ENCODE measurements around the gene STK11.

STK11 gene

GRCh38 chr19:1226522-1227303, 21.1 kb downstream of the STK11 start:
- DNase-seq = no peak

DNA sequence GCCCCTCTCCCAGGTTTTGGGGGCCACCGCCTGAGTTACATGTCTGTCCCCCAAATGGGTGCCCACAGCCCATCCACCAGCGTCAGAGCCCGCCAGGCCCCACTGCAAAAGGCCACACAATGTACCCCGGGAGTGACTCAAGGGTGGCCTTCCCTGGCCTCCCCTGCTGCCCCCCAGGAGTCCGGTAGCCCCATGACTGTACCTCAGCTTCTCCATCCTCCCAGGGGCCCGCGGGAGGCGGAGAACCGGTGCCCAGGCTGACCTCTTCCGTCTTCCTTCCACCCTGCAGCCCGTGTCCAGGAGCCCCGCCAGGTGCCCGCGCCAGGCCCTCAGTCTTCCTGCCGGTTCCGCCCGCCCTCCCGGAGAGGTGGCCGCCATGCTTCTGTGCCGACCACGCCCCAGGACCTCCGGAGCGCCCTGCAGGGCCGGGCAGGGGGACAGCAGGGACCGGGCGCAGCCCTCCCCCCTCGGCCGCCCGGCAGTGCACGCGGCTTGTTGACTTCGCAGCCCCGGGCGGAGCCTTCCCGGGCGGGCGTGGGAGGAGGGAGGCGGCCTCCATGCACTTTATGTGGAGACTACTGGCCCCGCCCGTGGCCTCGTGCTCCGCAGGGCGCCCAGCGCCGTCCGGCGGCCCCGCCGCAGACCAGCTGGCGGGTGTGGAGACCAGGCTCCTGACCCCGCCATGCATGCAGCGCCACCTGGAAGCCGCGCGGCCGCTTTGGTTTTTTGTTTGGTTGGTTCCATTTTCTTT, 21.9 kb downstream of the STK11 start:
- no peak for DNase-seq

DNA sequence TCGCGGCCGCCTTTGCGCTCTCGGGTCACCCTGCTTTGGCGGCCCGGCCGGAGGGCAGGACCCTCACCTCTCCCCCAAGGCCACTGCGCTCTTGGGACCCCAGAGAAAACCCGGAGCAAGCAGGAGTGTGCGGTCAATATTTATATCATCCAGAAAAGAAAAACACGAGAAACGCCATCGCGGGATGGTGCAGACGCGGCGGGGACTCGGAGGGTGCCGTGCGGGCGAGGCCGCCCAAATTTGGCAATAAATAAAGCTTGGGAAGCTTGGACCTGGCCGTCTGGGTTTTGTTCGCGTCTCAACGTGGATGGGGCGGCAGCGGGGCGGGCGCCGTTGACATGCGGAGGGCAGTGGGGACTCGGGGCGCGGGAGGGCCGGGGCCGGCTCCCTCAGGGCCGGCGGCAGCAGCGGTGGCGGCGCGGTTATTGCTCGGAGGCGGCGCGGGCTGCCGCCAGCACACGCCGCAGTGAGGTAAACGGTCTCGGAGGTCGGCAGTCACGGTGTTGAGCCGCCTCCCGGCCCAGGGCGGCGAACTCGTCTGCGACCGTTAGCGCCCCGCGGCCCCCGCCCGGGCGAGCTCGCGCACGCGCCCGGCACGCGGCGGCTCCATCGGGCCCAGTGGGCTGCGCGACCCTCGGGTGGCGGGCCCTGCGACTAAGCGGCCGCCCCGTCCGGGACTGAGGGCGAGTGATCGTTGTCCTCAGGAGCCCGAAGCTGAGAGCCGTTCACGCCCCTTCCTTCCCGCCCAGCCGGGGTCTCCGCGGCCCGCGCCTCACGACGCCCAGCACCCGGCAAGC, 22.8 kb downstream of the STK11 start:
- DNase-seq = no peak

DNA sequence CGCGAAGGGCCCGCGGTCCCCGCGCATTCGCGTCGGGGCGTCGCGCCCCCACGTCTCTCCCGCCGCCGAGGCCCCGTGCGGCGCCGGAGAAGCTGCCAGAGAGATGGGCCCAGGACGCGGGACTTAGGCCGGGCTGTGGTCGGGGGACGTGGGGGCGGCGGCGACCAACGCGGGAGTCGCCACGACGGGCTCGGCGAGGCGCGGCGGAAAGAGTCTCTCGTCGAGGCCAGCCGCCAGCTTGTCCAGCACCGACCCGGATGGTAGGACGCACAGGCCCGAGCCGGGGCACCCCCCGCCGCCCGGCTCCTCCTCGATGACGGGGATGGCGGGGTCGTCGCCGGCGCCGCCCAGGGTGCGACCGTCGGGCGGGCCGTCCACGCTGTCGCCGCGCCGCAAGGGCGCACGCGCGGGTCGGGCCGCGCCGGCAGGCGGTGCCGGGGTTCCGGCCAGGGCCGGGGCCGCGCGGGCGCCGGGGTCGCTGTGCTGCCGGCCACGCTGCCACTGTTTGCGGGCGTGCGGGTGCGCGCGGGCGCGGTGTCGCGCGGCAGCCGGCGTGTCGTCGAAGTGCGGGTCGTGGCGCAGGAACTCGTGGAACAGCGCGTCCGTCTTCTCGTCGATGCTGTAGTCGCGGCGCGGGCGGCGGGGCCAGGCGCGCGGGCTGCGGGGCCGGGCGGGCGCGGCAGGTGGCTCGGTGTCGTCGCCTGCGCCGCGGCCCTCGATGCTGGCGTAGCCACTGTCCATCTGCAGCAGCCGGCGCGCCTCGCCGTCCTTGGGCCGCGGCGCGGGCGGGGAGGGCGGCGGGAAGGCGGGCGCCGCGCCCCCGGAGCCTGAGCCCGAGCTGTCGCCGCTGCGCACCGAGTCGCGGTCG, 23.7 kb downstream of the STK11 start:
- DNase-seq = no peak

GRCh38 chr19:1229924-1230782, 24.6 kb downstream of the STK11 start:
- DNase-seq = no peak

- DNase-seq = no peak
Measured at GRCh38 chr19:1230783-1231489, 25.4 kb downstream of the STK11 start.

DNA sequence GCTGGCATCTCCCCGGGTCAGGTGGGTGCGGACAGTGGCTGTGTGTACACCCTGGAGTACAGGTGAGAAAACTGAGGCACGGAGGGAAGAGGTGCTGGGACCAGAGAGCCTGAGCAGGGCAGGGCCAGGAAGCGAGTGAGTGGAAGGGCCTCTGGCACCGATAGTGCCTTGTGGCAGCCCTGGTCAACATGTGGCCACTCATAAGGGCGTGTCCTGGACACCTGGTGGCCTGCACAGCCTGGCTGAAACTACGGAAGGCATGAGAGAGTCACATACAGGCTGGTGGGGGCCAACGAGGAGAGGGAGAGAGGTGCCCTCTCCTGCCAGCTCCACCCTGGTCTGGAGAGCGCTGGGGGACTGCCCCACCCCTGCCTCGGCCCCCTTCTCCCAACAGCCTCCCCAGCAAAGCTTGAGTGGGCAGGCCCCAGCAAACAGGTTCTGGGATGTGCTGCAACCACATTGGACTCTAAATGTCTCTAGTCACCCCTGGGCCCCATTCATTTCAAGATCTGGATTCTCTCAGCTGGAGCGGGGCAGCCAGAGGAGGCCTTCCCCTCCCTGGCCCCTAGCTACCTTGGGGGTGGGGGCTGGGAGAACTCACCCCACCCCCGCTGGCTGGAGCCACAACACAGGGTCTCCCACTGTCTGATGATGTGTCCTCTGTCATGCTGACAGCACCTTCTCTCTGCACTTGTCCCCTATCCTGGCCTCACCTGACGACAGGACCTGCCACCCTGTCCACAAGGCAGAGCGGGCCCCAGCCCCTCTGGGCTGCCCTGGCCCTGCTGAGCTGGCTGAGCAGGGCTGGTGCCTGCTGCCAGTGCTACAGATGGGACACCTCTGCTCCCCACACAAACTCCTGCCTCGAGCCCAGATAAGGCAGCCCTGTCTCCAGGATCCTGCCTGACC, 26.4 kb downstream of the STK11 start:
- no peak for DNase-seq

DNA sequence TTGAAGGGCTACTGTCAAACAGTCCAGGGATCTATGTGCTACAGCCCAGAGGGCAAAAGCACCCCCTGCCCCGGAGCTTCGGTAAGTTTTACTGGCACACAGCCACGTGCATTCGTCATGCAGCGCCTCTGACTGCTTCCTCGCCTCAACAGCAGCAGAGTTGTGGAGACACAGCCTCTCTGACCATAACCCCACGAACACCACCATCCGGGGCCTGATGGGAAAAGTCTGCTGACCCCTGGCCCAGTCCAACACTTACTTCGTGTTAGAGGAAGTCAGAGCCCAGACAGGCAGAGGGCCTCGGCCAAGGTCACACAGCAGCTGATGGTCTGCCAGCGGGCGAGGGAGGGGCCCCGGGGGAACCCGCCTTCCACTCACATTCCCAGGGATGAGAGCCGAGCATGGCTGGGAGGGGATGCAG, 27.1 kb downstream of the STK11 start:
- DNase-seq = no peak

- DNase-seq = no peak
Measured at GRCh38 chr19:1233115-1233667, 27.6 kb downstream of the STK11 start.

GRCh38 chr19:1234051-1234954, 28.7 kb downstream of the STK11 start:
- no peak for DNase-seq

GRCh38 chr19:1234955-1235380, 29.4 kb downstream of the STK11 start:
- no peak for DNase-seq

- no peak for DNase-seq
Measured at GRCh38 chr19:1235625-1236538, 30.3 kb downstream of the STK11 start.

GRCh38 chr19:1236576-1236975, 31.0 kb downstream of the STK11 start:
- DNase-seq = no peak

DNA sequence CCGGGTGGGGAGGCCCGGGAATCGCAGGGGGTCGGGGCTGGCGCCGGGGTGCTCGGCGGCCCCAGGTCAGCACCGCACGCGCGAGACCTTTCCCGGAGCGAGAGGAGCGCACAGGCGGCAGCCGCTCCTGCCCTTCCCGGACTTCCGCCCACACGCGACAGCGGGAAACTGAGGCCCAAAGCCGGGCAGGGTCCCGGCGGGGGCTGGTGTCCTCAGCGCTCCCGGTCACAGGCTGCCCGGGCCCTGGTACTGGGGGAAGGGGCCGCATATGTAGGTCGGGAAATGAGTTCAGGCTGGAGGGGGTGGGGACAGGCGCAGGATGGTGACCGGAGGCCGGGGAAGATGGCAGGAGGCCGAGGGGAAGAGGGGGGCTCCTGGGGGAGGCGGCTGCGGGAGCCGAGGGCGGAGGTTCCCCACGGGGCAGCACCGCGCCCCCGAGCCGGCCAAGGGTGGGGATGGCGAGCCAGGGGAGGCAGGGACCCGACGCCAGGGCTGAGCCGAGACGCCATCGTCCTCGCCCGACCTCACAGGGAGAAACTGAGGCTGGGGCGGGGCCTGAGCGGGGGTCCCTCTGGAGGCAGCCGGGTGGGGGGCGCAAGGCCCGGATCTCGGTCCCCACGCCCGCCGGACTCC, 31.6 kb downstream of the STK11 start:
- no peak for DNase-seq

- DNase-seq = no peak
Measured at GRCh38 chr19:1237754-1238368, 32.3 kb downstream of the STK11 start, which contains the start of gene CBARP. Gene CBARP, minus strand, starts transcription at chr19:1238005. Its CDS starts 1,905 bp downstream, at chr19:1236100.

Data from NCI-H526 treated with DMSO at 0.1 percent for 48 hours (cell line).